Liver (tissue), 9 donors: ENCODE results near the gene TBC1D9. TPM values are rescaled to one million over a fixed set of nuclear protein-coding genes. Genes with fewer than 3 reads are reported as not detected.

Experiments
- DNase-seq: peaks from one replicate; pipeline ENCODE4 v3.0.0-alpha.2; 2017; ENCODE audit warnings: low spot score
- H3K27ac ChIP-seq, 2 donors: one replicate each; pipeline ENCODE4 v1.7.0; 2013; ENCODE audit warnings: inconsistent platforms in 2 of 2, low read length in 2 of 2, control low read depth in 1 of 2, low read depth in 1 of 2, mild to moderate bottlenecking in 1 of 2
- H3K27me3 ChIP-seq, 4 donors: one replicate each; pipeline versions ENCODE4 v1.6.1 to v1.7.0; 2013; ENCODE audit warnings: low read length in 3 of 4, inconsistent platforms in 1 of 4, mild to moderate bottlenecking in 1 of 4, moderate library complexity in 1 of 4; ENCODE audit not compliant: control insufficient read depth in 4 of 4, insufficient read depth in 4 of 4
- H3K36me3 ChIP-seq, 4 donors: one replicate each; pipeline versions ENCODE4 v1.6.1 to v1.7.0; 2013; ENCODE audit warnings: low read length in 3 of 4, mild to moderate bottlenecking in 3 of 4, low read depth in 1 of 4, moderate library complexity in 1 of 4; ENCODE audit not compliant: control insufficient read depth in 4 of 4, insufficient read depth in 3 of 4
- H3K4me1 ChIP-seq, 4 donors: one replicate each; pipeline versions ENCODE4 v1.6.1 to v1.7.0; 2013; ENCODE audit warnings: low read length in 3 of 4, mild to moderate bottlenecking in 3 of 4, moderate library complexity in 1 of 4; ENCODE audit not compliant: control insufficient read depth in 4 of 4, insufficient read depth in 4 of 4
- H3K4me3 ChIP-seq, 3 donors: one replicate each; pipeline versions ENCODE4 v1.6.1 to v1.7.0; 2013; ENCODE audit warnings: low read length in 3 of 3, control low read depth in 1 of 3, low read depth in 1 of 3, mild to moderate bottlenecking in 1 of 3
- H3K9ac ChIP-seq, 2 donors: one replicate each; pipeline ENCODE4 v1.7.0; 2013; ENCODE audit warnings: low read length in 2 of 2, mild to moderate bottlenecking in 2 of 2, moderate library complexity in 2 of 2, control low read depth in 1 of 2, low read depth in 1 of 2
- H3K9me3 ChIP-seq, 4 donors: one replicate each; pipeline versions ENCODE4 v1.6.1 to v1.7.0; 2013; ENCODE audit warnings: low read length in 3 of 4; ENCODE audit not compliant: control insufficient read depth in 4 of 4
- EGR1 ChIP-seq, 2 donors: IDR thresholded peaks; 2 replicates each; pipeline ENCODE4 v1.6.1; 2016 to 2018; ENCODE audit warnings: antibody characterized with exemption in 2 of 2, low read depth in 2 of 2
- FOXA1 ChIP-seq: IDR thresholded peaks from 2 replicates; pipeline ENCODE4 v1.6.1; 2016; ENCODE audit warnings: antibody characterized with exemption
- FOXA2 ChIP-seq: IDR thresholded peaks from 2 replicates; pipeline ENCODE4 v1.6.1; 2016; ENCODE audit warnings: antibody characterized with exemption
- GABPA ChIP-seq, 2 donors: IDR thresholded peaks in 1 of 2; conservative IDR thresholded peaks in 1 of 2; 2 replicates each; pipeline ENCODE4 v1.6.1; 2016; ENCODE audit warnings: antibody characterized with exemption in 2 of 2, mild to moderate bottlenecking in 1 of 2, moderate library complexity in 1 of 2
- HNF4A ChIP-seq, 2 donors: conservative IDR thresholded peaks; 2 replicates each; pipeline ENCODE4 v1.6.1; 2016; ENCODE audit warnings: antibody characterized with exemption in 2 of 2, mild to moderate bottlenecking in 2 of 2
- HNF4G ChIP-seq: IDR thresholded peaks from 2 replicates; pipeline ENCODE4 v1.6.1; 2016; ENCODE audit warnings: antibody characterized with exemption
- JUND ChIP-seq, 2 donors: IDR thresholded peaks; 2 replicates each; pipeline ENCODE4 v1.6.1; 2016; ENCODE audit warnings: antibody characterized with exemption in 2 of 2
- NR2F2 ChIP-seq: IDR thresholded peaks from 2 replicates; pipeline ENCODE4 v1.6.1; 2016; ENCODE audit warnings: antibody characterized with exemption
- RAD21 ChIP-seq, 2 donors: IDR thresholded peaks; 2 replicates each; pipeline ENCODE4 v1.6.1; 2016; ENCODE audit warnings: antibody characterized with exemption in 2 of 2, mild to moderate bottlenecking in 2 of 2
- RXRA ChIP-seq, 2 donors: IDR thresholded peaks; 2 replicates each; pipeline ENCODE4 v1.6.1; 2017 to 2018; ENCODE audit warnings: antibody characterized with exemption in 2 of 2, mild to moderate bottlenecking in 1 of 2
- SP1 ChIP-seq: IDR thresholded peaks from 2 replicates; pipeline ENCODE4 v1.6.1; 2018; ENCODE audit warnings: antibody characterized with exemption, mild to moderate bottlenecking
- TAF1 ChIP-seq: conservative IDR thresholded peaks from 2 replicates; pipeline ENCODE4 v1.6.1; 2016; ENCODE audit warnings: antibody characterized with exemption, mild to moderate bottlenecking
- YY1 ChIP-seq: IDR thresholded peaks from 2 replicates; pipeline ENCODE4 v1.6.1; 2016; ENCODE audit warnings: antibody characterized with exemption, mild to moderate bottlenecking
- WGBS: extraction: QIAGEN DNeasy Blood & Tissue Kit; methylation state at CpG from one replicate; pipeline ENCODE4 v1.1.7; 2013; 5-methylcytosine and 5-hydroxymethylcytosine counted together
- polyA plus RNA-seq, 2 donors: library from polyadenylated mRNA; stranded (reverse) in 1 of 2; unstranded in 1 of 2; fragments of 200-250 nt in 1 of 2; fragments of >200 nt in 1 of 2; fragmentation: Nextera tagmentation in 1 of 2; extraction: Ambion mirVana in 1 of 2; gene quantifications; one replicate each; pipeline versions ENCODE4 v1.2.1 to v1.2.3, GENCODE V29; 2013 to 2015
- total RNA-seq, 2 donors: library from RNA; depleted of rRNA; stranded (reverse); fragments of >200 nt; gene quantifications; one replicate each; pipeline ENCODE4 v1.2.3, GENCODE V29; 2014
- TF ChIP-seq, protein P1 (sequence below): IDR thresholded peaks from 2 replicates; pipeline ENCODE4 v1.6.1; 2016; ENCODE audit warnings: antibody characterized with exemption, mild to moderate bottlenecking
- TF ChIP-seq, protein P2 (sequence below): fragments of 150-350 bp; IDR thresholded peaks from 2 replicates; pipeline ENCODE4 v1.5.1; 2017; ENCODE audit warnings: improper control_type of control experiment, low read depth, low read length; ENCODE audit not compliant: missing input control
- TF ChIP-seq, protein P3 (sequence below): IDR thresholded peaks from 2 replicates; pipeline ENCODE4 v1.6.1; 2016; ENCODE audit warnings: antibody characterized with exemption
- TF ChIP-seq, protein P4 (sequence below): IDR thresholded peaks from 2 replicates; pipeline ENCODE4 v1.6.1; 2016; ENCODE audit warnings: antibody characterized with exemption
- TF ChIP-seq, protein P5 (sequence below): IDR thresholded peaks from 2 replicates; pipeline ENCODE4 v1.6.1; 2016; ENCODE audit warnings: antibody characterized with exemption
- donor health status: healthy.
- donor health status: healthy.
- donor health status: healthy.
- donor health status: healthy.
- donor health status: healthy.

TBC1D9 gene
- total and polyA plus RNA-seq, 4 donors, result 1.4 to 8.5 (median 6.3) TPM

DNA sequence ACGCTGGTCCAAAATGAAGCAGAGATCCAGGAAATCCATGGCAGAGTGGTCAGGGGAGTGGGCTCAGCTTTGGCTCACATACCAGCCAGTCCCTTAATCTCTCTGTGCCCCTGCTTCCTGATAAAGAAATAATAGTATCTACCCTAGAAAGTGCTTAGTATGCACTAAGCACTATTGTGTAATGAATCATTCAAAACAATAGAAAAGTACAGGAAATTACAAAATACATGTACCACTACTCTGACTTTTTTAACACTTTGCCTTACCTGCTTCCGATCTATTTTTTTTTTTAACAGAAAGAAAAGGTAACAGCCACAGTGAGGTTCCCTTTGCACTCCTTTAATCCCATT is 49.9 kb downstream of the TBC1D9 start:
- Histone ChIP-seq H3K27me3 (no peaks in the 10 kb centered on the region), H3K36me3 (no peaks in the 10 kb centered on the region), H3K4me3 (no peak overlapping the region), H3K27ac (no peak overlapping the region), H3K4me1 (peaks cover 3 to 8% (median 5%) of the 10 kb centered on the region in 4 donors), H3K9me3 (no peaks in the 10 kb centered on the region), H3K9ac (no peak overlapping the region)
- WGBS, result 83% methylated on average over 2 of the region's 2 CpGs
- no peak for TF ChIP-seq SP1
- no peak for TF ChIP-seq FOXA1
- TF ChIP-seq, protein P1, sequence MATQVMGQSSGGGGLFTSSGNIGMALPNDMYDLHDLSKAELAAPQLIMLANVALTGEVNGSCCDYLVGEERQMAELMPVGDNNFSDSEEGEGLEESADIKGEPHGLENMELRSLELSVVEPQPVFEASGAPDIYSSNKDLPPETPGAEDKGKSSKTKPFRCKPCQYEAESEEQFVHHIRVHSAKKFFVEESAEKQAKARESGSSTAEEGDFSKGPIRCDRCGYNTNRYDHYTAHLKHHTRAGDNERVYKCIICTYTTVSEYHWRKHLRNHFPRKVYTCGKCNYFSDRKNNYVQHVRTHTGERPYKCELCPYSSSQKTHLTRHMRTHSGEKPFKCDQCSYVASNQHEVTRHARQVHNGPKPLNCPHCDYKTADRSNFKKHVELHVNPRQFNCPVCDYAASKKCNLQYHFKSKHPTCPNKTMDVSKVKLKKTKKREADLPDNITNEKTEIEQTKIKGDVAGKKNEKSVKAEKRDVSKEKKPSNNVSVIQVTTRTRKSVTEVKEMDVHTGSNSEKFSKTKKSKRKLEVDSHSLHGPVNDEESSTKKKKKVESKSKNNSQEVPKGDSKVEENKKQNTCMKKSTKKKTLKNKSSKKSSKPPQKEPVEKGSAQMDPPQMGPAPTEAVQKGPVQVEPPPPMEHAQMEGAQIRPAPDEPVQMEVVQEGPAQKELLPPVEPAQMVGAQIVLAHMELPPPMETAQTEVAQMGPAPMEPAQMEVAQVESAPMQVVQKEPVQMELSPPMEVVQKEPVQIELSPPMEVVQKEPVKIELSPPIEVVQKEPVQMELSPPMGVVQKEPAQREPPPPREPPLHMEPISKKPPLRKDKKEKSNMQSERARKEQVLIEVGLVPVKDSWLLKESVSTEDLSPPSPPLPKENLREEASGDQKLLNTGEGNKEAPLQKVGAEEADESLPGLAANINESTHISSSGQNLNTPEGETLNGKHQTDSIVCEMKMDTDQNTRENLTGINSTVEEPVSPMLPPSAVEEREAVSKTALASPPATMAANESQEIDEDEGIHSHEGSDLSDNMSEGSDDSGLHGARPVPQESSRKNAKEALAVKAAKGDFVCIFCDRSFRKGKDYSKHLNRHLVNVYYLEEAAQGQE, result no peak
- no peak for TF ChIP-seq HNF4A (conservative IDR thresholded peaks at IDR 0.05)
- TF ChIP-seq HNF4G, result no peak
- TF ChIP-seq FOXA2, result no peak
- no peak for TF ChIP-seq EGR1 (IDR thresholded peaks at IDR 0.05; ENCODE audit: low read depth in 2 of 2)
- no peak for TF ChIP-seq RAD21 (IDR thresholded peaks at IDR 0.05)
- TF ChIP-seq GABPA (IDR thresholded peaks at IDR 0.05 in 1 of 2, conservative IDR thresholded peaks at IDR 0.05 in 1 of 2), result no peak
- no peak for TF ChIP-seq TAF1
- TF ChIP-seq, protein P2, sequence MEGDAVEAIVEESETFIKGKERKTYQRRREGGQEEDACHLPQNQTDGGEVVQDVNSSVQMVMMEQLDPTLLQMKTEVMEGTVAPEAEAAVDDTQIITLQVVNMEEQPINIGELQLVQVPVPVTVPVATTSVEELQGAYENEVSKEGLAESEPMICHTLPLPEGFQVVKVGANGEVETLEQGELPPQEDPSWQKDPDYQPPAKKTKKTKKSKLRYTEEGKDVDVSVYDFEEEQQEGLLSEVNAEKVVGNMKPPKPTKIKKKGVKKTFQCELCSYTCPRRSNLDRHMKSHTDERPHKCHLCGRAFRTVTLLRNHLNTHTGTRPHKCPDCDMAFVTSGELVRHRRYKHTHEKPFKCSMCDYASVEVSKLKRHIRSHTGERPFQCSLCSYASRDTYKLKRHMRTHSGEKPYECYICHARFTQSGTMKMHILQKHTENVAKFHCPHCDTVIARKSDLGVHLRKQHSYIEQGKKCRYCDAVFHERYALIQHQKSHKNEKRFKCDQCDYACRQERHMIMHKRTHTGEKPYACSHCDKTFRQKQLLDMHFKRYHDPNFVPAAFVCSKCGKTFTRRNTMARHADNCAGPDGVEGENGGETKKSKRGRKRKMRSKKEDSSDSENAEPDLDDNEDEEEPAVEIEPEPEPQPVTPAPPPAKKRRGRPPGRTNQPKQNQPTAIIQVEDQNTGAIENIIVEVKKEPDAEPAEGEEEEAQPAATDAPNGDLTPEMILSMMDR, result no peak
- TF ChIP-seq, protein P3, sequence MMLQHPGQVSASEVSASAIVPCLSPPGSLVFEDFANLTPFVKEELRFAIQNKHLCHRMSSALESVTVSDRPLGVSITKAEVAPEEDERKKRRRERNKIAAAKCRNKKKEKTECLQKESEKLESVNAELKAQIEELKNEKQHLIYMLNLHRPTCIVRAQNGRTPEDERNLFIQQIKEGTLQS, result no peak
- TF ChIP-seq RXRA (IDR thresholded peaks at IDR 0.05), result no peak
- TF ChIP-seq, protein P4, sequence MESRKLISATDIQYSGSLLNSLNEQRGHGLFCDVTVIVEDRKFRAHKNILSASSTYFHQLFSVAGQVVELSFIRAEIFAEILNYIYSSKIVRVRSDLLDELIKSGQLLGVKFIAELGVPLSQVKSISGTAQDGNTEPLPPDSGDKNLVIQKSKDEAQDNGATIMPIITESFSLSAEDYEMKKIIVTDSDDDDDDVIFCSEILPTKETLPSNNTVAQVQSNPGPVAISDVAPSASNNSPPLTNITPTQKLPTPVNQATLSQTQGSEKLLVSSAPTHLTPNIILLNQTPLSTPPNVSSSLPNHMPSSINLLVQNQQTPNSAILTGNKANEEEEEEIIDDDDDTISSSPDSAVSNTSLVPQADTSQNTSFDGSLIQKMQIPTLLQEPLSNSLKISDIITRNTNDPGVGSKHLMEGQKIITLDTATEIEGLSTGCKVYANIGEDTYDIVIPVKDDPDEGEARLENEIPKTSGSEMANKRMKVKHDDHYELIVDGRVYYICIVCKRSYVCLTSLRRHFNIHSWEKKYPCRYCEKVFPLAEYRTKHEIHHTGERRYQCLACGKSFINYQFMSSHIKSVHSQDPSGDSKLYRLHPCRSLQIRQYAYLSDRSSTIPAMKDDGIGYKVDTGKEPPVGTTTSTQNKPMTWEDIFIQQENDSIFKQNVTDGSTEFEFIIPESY, result no peak
- TF ChIP-seq YY1, result no peak
- TF ChIP-seq JUND (IDR thresholded peaks at IDR 0.05), result no peak
- TF ChIP-seq, protein P5, sequence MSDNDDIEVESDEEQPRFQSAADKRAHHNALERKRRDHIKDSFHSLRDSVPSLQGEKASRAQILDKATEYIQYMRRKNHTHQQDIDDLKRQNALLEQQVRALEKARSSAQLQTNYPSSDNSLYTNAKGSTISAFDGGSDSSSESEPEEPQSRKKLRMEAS, result no peak
- no peak for TF ChIP-seq NR2F2
- DNase-seq, result no peak
